ENCODE measurements around the gene EPHB4.
A peak's percentile ranks its signal among the peaks of the same experiment; 100 is the strongest.

Gene EPHB4

GRCh38 chr7:100837099-100837836, 9.9 kb upstream of the EPHB4 start:
- CTCF ChIA-PET, result interaction anchor here (0.6 to 2.4 kb wide), 5 partner anchors 15 to 355 kb away, joined by 3 to 14 read pairs (median 3); partner anchors contain the start of genes SLC12A9 and SRRT
- H3K27ac ChIP-seq (ENCODE audit: extremely low read depth, low read depth, low read length), result peak overlapping the region; percentile 91
- TF ChIP-seq ZNF311 (tag by site-specific recombination; IDR thresholded peaks at IDR 0.05; ENCODE audit: borderline replicate concordance) (no peak), ZNF138 (tag by site-specific recombination; IDR thresholded peaks at IDR 0.05; ENCODE audit: borderline replicate concordance) (no peak), MYNN (tag by site-specific recombination; IDR thresholded peaks at IDR 0.05; ENCODE audit: borderline replicate concordance) (peak; percentile 49; the same call in 1 of the 2 replicates), ZNF530 (tag by site-specific recombination; IDR thresholded peaks at IDR 0.05; ENCODE audit: low read depth) (no peak), ZBTB26 (tag by site-specific recombination; optimal IDR thresholded peaks at IDR 0.05) (peak; percentile 47), PRDM6 (tag by site-specific recombination; IDR thresholded peaks at IDR 0.05) (no peak), ZNF19 (tag by site-specific recombination; IDR thresholded peaks at IDR 0.05; ENCODE audit: low read depth) (no peak), ZNF239 (tag by site-specific recombination; IDR thresholded peaks at IDR 0.05) (no peak), ZBTB11 (tag by site-specific recombination; conservative IDR thresholded peaks at IDR 0.05; ENCODE audit: low read depth) (peak; percentile 51), ZNF211 (tag by site-specific recombination; IDR thresholded peaks at IDR 0.05; ENCODE audit: low read depth) (no peak), ZNF16 (tag by site-specific recombination; IDR thresholded peaks at IDR 0.05; ENCODE audit: low read depth) (no peak), ZNF391 (tag by site-specific recombination; IDR thresholded peaks at IDR 0.05; ENCODE audit: borderline replicate concordance, low read depth) (no peak; the same call in 1 of the 2 replicates), GLI2 (tag by site-specific recombination; IDR thresholded peaks at IDR 0.05; ENCODE audit: borderline replicate concordance, low read depth) (no peak), GLIS1 (tag by site-specific recombination; IDR thresholded peaks at IDR 0.05) (peak; percentile 36; the same call in 1 of the 2 replicates), OSR2 (tag by site-specific recombination; IDR thresholded peaks at IDR 0.05) (no peak), ZBTB21 (tag by site-specific recombination; IDR thresholded peaks at IDR 0.05) (peak; percentile 71), ZNF701 (tag by site-specific recombination; IDR thresholded peaks at IDR 0.05) (no peak), ZNF280D (tag by site-specific recombination; IDR thresholded peaks at IDR 0.05) (no peak), ZNF274 (IDR thresholded peaks at IDR 0.05; ENCODE audit: low read length) (no peak), ZNF274 (tag by site-specific recombination; IDR thresholded peaks at IDR 0.05; ENCODE audit: borderline replicate concordance) (no peak), ZNF549 (tag by site-specific recombination; IDR thresholded peaks at IDR 0.05) (no peak), SCRT1 (tag by site-specific recombination; IDR thresholded peaks at IDR 0.05; ENCODE audit: borderline replicate concordance) (no peak), PRDM4 (tag by site-specific recombination; IDR thresholded peaks at IDR 0.05) (peak; percentile 52; the same call in 1 of the 2 replicates)

More at GRCh38 chr7:100837099-100837836, 9.9 kb upstream of the EPHB4 start:
- Histone ChIP-seq H3K4me3 (ENCODE audit: low read depth, low read length) (peak overlapping the region; percentile 28), H3K9me3 (ENCODE audit: control insufficient read depth, insufficient read depth, low read depth, low read length) (no peaks in the 10 kb centered on the region), H3K36me3 (ENCODE audit: control insufficient read depth in 2 of 2, insufficient read depth in 1 of 2, low read length in 2 of 2) (no peaks in the 10 kb centered on the region), H3K4me1 (ENCODE audit: control insufficient read depth, insufficient read depth, low read length) (peaks cover 9% of the 10 kb centered on the region)
- POLR2A ChIA-PET, result interaction anchor here (2.4 to 2.8 kb wide), 2 partner anchors 10 to 131 kb away, joined by 12 to 13 read pairs; partner anchors contain the start of genes EPHB4 and POP7
